HT1080 (cell line): ENCODE measurements around the gene PYM1. TPM values are rescaled to one million over a fixed set of nuclear protein-coding genes. Genes with fewer than 3 reads are reported as not detected.
"Not testable (repeated sequence)": the region's sequence is repeated elsewhere in the genome, so short reads cannot be mapped to it uniquely, and the experiment has no call there.

Experiments used
- DNase-seq: peaks from one replicate; pipeline ENCODE4 v3.0.0-alpha.2; 2015; ENCODE audit warnings: low read depth
- total RNA-seq: library from RNA; depleted of rRNA; stranded (reverse); fragments of >200 nt; shearing (Covaris generic); gene quantifications from 2 replicates; pipeline ENCODE4 v1.2.3, GENCODE V29; 2014

Gene PYM1
- total RNA-seq, 1 experiment from 2014 or later, result 38.0 TPM

DNA sequence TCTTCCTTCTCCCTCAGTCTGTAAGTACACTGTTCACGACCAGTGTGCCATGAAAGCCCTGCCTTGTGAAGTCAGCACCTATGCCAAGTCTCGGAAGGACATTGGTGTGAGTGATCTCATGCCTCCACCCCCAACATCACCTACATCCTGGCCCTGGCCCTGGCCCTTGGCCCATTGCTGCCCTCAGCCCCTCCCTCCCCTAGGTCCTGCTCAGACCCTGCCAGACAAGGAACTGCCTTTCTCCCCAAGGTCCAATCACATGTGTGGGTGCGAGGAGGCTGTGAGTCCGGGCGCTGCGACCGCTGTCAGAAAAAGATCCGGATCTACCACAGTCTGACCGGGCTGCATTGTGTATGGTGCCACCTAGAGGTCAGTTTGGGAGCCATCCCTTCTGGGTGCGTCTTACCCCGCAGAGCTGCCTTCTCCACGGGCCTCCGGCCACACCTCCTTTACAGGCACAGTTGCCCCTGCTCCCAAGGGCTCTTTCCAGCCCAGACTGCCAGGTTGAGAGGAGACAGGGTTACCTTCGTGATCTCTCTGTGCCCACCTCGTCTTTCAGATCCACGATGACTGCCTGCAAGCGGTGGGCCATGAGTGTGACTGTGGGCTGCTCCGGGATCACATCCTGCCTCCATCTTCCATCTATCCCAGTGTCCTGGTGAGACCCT, 12.5 kb upstream of the PYM1 start:
- peak; percentile 85 for DNase-seq

GRCh38 chr12:55938826-55939501, 11.3 kb upstream of the PYM1 start:
- no peak for DNase-seq

GRCh38 chr12:55937981-55938380, 10.3 kb upstream of the PYM1 start:
- peak; percentile 68 for DNase-seq

DNA sequence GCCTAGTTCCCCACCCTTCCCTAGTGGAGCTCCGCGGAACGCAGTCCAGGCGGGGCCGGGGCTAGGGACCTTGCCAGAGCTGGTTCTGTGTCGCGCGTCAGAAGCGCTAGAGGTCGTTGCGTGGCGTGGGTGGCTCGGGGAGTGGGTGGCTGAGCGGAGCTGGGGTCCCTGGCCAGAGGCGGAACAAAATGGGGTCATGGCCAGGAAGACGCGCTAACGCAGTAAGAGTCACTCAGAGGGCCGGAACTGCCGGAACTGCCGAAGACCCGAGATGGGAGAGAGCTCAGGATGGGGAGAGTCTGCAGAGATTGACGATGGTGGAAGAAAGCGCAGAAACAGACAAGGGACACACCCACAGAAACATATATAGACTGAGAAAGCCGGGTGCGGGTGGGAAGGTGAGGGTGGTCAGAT, 8.1 kb upstream of the PYM1 start:
- no peak for DNase-seq

DNA sequence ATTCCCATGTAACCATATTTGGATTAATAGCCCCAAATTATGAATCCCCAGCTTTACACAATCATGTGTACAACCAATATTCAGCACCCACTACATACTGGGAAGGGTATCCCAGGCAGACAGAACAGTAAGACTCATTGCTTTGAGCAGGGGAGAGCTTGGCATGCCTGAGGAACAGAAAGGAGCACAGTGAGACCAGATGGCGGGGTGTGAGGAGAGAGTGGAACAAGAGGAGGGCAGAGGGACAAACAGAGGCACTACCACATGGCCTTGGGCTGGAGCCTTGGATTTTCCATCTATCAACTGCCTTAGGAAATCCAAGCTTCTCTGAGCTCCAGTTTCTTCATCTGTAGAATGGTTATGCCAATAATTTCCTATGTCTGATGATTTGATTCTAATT, 7.1 kb upstream of the PYM1 start:
- DNase-seq, result no peak

GRCh38 chr12:55933799-55934742, 6.4 kb upstream of the PYM1 start:
- DNase-seq, result no peak

DNA sequence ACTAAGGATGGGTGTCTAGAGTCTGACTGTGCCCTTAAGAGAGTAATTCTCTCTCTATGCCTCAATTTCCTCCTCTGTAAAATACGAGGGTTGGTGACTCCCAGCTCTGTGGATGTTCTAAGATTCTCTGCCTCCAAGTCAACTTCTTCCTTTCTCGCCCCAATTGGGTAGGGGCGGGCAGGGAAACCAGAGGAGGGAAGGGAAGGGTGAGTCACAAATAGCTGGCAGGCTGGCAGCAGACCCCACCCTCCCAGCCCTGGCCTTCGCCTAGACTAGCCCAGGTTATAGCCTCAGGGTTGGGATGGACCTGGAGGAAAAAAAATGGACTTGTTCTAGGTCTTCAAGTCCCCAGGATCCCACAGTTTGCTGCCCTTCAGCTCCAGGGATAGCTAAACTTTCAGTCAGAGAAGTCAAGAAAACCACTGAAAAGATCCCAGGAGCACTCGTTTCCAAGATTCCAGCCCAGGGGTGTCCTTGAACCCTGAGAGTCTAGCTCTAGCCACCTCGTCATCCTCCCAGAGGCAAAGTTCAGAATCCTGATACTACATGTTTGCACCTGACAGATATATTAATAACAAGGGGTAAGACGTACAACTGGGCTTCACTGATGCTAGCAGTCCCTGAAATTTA, 5.6 kb upstream of the PYM1 start:
- DNase-seq, result peak; percentile 89

GRCh38 chr12:55932551-55932910, 4.8 kb upstream of the PYM1 start:
- DNase-seq, result peak; percentile 42

DNA sequence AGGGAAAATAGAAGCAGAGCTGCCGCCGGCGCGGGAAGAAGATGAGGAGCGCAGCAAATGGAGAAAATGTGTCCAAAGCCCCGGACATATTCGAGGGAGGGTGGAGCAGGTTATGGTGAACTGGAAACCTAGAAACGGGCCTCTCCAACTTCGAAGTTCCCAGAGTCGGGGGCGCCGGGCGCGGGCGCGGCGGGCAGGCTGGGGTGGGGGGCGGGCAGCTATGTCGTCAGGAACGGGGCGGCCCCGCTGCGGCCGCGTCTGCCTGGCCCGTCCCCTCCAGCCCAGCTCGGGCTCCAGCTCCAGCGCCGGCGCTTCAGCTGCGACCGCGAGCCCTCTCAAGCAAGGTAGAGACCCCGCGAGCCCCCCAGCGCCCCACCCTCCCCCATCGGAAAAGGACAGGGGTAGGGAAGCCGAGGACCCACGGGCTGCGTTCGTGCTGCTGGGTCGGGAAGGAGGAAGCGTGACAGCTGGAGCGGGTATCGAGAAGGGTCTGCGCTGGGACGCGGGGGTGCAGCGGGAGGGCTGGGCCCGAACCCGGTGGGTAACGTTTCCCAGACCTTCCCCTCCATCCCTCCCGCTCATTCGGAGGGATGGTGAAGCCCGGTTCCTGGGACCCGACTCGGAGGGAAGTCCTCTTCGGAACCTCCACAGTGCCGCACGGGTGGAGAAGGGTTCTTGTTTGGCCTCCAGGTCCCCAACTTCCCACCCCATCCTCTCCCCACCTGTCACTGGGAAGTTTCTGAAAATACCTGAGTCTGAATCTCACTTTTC, 4.3 kb upstream of the PYM1 start:
- DNase-seq, result no peak

DNA sequence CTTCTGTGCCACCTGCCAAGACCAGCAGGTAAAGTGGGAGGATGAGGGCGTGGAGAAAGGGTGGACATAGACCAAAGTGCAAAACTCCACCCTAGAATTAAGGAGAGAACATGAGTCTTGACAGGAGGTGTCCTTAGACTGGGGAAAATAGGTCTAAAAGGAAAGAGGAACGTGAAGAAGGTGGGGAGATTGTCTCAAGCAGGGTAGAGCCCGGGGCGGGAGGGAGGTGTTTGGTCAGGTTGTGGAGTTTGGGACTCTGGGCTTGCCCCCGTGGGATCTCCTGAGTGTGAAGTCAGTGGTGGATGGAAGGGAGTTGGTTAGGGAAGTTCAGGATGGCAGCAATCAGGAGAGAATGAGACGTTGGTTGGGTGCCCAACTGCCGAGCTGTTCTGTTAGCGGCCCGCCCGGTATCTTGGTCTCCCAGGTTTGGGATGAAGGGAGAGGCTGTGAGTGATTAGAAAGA, 3.7 kb upstream of the PYM1 start:
- DNase-seq, result no peak

GRCh38 chr12:55930771-55931316, 3.1 kb upstream of the PYM1 start, which contains the start of gene DGKA:
TSS of gene DGKA (plus strand) at chr12:55931162. CDS start at chr12:55936504, 5,342 bp downstream.
- DNase-seq, result peak; percentile 79

- no peak for DNase-seq
Measured at GRCh38 chr12:55929306-55929791, 1.7 kb upstream of the PYM1 start.

DNA sequence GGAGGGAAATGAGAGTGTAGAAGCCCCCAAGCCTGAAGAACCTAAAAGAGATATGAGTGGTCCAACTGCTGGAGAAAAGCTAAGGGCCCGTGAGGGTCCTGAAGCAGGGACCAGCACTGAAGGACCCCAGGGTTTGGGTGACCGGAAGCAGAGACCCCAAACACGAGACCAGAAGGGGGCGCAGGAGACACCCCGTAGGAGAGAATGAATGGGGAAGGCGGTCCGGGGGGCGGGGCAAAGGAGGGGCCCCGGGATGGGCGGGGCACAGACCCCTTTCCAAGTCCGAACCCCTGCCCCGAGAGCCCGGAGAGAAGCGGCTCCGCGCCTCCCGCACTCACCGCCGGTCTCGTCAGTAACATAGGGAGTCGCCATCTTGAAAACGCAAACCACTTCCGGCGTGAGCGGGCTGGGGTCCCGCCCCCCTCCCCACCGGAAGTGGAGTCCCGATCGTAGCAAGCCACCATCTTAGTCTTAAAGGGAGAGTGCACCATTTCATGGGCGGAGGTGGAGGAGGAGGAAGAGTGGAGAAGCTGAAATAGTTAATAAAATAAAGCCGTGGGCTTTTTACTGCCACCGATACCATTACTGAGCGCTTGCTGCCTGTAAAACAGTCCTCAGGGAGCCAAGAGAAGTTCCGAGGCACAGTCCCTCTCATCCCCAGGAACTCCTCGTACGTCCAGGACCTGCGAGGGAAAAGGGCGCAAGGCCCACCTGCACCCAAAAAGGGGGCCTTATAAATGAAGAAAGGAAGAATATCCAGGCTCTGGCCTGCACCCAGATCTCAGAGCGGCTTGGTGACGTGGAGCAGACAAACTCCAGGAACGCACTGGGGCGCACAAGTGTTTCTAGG, 731 bp downstream of the PYM1 start:
- peak; percentile 95 for DNase-seq

- DNase-seq, result no peak
Measured at GRCh38 chr12:55925870-55926737, 1.6 kb downstream of the PYM1 start.

DNA sequence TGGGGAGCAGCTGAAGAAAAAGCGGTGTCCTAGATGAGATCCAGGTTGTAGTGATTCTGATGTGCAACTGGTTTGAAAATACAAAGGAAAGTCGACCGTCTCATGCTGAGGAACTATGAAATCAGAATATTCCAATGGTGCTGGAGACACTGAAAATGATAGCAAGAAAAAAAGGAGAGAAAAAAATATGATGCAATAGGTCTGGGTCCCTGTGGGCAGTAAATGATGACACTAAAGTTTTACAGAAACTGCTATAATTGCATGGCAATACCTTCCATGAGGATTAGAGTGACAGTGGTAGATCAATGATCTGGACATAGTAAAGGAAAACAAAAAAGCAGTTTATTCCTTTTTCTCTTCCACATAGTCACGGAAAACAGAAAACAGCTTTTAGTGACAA, 2.3 kb downstream of the PYM1 start:
- DNase-seq, result no peak

DNA sequence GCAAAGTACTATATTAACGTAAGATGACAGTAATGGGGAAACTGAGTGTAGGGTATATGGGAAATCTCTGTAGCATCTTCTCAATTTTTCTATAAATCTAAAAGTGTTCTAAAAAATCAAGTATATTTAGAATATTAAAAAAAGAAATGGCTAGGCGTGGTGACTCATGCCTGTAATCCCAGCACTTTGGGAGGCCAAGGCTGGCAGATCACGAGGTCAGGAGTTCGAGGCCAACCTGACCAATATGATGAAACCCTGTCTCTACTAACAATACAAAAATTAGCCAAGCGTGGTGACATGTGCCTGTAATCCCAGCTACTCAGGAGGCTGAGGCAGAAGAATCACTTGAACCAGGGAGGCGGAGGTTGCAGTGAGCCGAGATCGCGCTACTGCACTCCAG, 4.0 kb downstream of the PYM1 start:
- DNase-seq, result not testable (repeated sequence)

- DNase-seq, result no peak
Measured at GRCh38 chr12:55922126-55922525, 5.6 kb downstream of the PYM1 start.

GRCh38 chr12:55919032-55919431, 8.7 kb downstream of the PYM1 start:
- DNase-seq, result peak; percentile 58
